Measurements from ENCODE around the gene USP2. TPM values are rescaled to one million over a fixed set of nuclear protein-coding genes. Genes with fewer than 3 reads are reported as not detected.

Gene USP2
- total RNA-seq, 1 experiment from 2014 or later: 3.1 TPM

GRCh38 chr11:119424276-119424675, 42.8 kb upstream of the USP2 start:
- TF ChIP-seq CTCF (IDR thresholded peaks at IDR 0.05) (no peak), POLR2AphosphoS5 (IDR thresholded peaks at IDR 0.05; ENCODE audit: low read depth, low read length) (no peak), REST (IDR thresholded peaks at IDR 0.05; ENCODE audit: insufficient read depth in 1 of 2, low read depth in 2 of 2, low read length in 1 of 2) (no peak), SIN3A (IDR thresholded peaks at IDR 0.05; ENCODE audit: borderline replicate concordance, insufficient read depth, low read depth, low read length) (no peak), TCF7L2 (IDR thresholded peaks at IDR 0.05; ENCODE audit: low read depth, low read length) (no peak)
- peaks cover 10% of the 10 kb centered on the region; the same call in 1 of the 2 replicates for H3K4me1 ChIP-seq (ENCODE audit: control insufficient read depth, insufficient read depth, low read length)
- BruUV-seq (replicated peaks): no TSS peak
- CTCF ChIA-PET: interaction anchor here (0.6 to 0.7 kb wide), 2 partner anchors 21 to 111 kb away, joined by 3 to 5 read pairs; no protein-coding TSS in a partner anchor
- ATAC-seq (no peak), DNase-seq (ENCODE audit: low read depth, low spot score) (no peak)
- intact Hi-C loops (cut with micrococcal nuclease; ENCODE audit: unreplicated experiment): no loop called here
- H3K36me3 ChIP-seq (ENCODE audit: control insufficient read depth, insufficient read depth, low read length): no peaks in the 10 kb centered on the region
- no peak overlapping the region for H3K27ac ChIP-seq (ENCODE audit: low read length)
- H3K27me3 ChIP-seq (ENCODE audit: control insufficient read depth, insufficient read depth, low read length): peaks cover 5% of the 10 kb centered on the region
- no peak overlapping the region for H3K4me3 ChIP-seq (ENCODE audit: low read depth in 2 of 2, low read length in 2 of 2)
- POLR2A ChIA-PET: no interaction called here
- in situ Hi-C loops (cut with HindIII; ENCODE audit: low pct_unique_long_range_greater_than_20kb, low sequenced_read_pairs): no loop called here
- no peaks in the 10 kb centered on the region for H3K9me3 ChIP-seq (ENCODE audit: control insufficient read depth, insufficient read depth, low read depth, low read length)

GRCh38 chr11:119423509-119424254, 42.2 kb upstream of the USP2 start:
- in situ Hi-C loops (cut with HindIII; ENCODE audit: low pct_unique_long_range_greater_than_20kb, low sequenced_read_pairs): no loop called here
- ChIA-PET CTCF (interaction anchor here (0.5 to 0.6 kb wide), 2 partner anchors 67 to 111 kb away, joined by 4 to 5 read pairs; no protein-coding TSS in a partner anchor), POLR2A (no interaction called here)

More at GRCh38 chr11:119423509-119424254, 42.2 kb upstream of the USP2 start:
- H3K4me3 ChIP-seq (ENCODE audit: low read depth in 2 of 2, low read length in 2 of 2): peak overlapping the region in 1 of 2 experiments; percentile 51; a peak in 1 of 4 replicates
- ATAC-seq (no peak), DNase-seq (ENCODE audit: low read depth, low spot score) (no peak)
- no peak overlapping the region for H3K27ac ChIP-seq (ENCODE audit: low read length)
- peaks cover 5% of the 10 kb centered on the region for H3K27me3 ChIP-seq (ENCODE audit: control insufficient read depth, insufficient read depth, low read length)
- intact Hi-C loops (cut with micrococcal nuclease; ENCODE audit: unreplicated experiment): no loop called here
- peaks cover 10% of the 10 kb centered on the region; the same call in 1 of the 2 replicates for H3K4me1 ChIP-seq (ENCODE audit: control insufficient read depth, insufficient read depth, low read length)
- no TSS peak for BruUV-seq (replicated peaks)
- no peaks in the 10 kb centered on the region for H3K36me3 ChIP-seq (ENCODE audit: control insufficient read depth, insufficient read depth, low read length)
- TF ChIP-seq CTCF (IDR thresholded peaks at IDR 0.05) (no peak), SIN3A (IDR thresholded peaks at IDR 0.05; ENCODE audit: borderline replicate concordance, insufficient read depth, low read depth, low read length) (no peak), TCF7L2 (IDR thresholded peaks at IDR 0.05; ENCODE audit: low read depth, low read length) (no peak), POLR2AphosphoS5 (IDR thresholded peaks at IDR 0.05; ENCODE audit: low read depth, low read length) (no peak), REST (IDR thresholded peaks at IDR 0.05; ENCODE audit: insufficient read depth in 1 of 2, low read depth in 2 of 2, low read length in 1 of 2) (no peak)
- H3K9me3 ChIP-seq (ENCODE audit: control insufficient read depth, insufficient read depth, low read depth, low read length): no peaks in the 10 kb centered on the region

Measured in Panc1 (cell line).